ENCODE data around the gene MGA.

The MGA gene

DNA sequence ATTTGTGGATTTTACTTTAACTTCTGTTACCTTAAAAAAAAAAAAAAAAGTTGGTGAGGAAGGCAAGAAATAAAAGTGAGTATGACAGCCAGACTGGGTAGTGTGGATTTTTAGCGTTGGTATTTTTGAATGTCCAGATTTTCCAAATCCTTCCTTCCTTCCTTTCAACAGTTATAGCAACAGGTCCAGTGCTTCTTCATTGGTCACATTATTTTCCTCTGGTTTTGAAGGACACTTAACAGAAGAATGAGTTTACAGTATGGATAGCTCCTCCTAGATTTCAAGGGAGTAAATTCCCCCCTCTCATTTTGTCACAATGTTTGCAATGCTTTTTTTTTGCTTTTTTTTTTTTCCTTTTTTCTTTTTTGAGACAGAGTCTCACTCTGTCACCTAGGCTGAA is 120.5 kb downstream of the MGA start:
- no peak for DNase-seq (ENCODE audit: low read depth in 2 of 3, low spot score in 1 of 3)

DNA sequence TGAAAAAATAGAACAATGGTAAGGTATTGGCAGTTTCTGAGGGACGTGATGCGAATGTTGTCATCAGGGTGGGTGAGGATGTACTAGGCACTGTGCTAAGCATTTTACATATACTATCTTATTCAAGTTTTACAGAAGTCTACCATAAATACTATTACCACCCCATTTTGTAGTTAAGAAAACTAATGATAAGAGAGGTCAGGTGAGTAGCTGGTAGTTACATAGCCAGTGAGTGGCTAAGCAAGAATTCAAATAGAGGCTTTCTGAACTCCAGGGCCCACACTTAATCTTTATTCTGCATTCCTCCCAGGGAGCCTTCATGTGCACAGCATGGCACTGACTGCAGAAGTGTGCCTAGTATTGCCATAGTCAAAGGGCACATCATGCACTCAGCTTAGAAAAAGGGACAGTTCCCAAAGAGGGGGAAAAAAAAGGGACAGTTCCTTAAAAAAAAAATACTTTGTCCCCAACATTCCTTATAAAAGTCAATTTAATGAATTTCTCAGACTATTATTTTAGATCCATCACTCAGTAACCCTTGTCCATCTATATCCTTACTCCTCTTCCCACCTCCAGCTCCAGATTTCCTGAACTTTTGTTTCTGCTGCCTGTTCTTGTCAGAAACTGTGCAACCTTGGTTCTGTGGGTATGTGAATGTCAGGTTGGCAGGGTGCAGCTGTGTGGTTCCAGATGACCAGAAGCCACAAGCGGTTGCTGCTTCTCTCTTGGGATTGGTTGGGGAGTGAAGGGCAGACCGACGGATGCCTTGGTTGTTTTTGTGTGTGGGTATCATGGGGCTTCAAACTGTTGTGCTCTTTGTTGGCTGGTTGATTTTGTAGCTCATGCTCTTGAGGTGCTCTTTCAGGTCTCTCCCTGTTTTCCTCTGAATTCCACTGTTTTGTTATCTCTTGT is 122.4 kb downstream of the MGA start:
- DNase-seq (ENCODE audit: low read depth in 2 of 3, low spot score in 1 of 3) = no peak

- no peak for DNase-seq (ENCODE audit: low read depth in 2 of 3, low spot score in 1 of 3)
These were observed 123.1 kb downstream of the MGA start for GRCh38 chr15:41783296-41783695.

DNA sequence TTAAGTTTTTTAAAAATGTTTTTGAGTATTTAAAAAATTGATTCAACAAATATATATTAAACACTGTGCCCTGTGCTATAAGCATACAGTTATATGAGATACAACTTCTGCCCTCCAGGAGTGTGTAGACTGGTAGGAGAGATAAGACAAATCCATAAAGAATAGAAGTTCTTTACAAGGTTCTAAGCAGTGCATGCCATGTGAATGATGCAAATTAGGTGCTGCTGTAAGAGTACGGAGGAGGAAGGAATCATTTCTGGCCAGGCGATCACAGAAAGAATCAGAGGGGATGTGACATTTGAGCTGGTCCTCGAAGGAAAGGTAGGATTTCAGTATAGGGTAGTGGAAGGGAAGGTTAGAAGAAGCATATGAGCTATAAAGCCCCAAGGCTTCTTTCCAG is 128.1 kb downstream of the MGA start:
- DNase-seq (ENCODE audit: low read depth in 2 of 3, low spot score in 1 of 3) = no peak

DNA sequence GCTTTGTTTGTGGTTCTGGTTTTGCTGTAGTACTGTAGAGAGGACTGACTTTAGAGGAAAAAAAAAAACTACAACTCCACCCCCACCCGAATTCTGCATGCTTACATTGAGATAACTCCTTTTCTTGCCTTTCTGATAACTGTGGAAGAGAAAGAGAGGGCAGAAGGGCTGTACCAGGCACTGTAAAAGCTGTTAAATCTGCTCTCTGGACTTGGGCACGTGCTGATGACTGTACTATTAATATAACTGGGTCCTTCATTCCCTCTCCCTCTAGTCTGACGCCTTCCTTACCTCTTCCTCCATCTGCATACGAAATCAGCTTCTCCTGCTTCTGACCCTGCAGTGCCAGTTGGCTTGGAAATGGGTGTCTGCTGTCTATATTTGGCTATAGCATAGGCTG is 129.0 kb downstream of the MGA start:
- no peak for DNase-seq (ENCODE audit: low read depth in 2 of 3, low spot score in 1 of 3)

DNA sequence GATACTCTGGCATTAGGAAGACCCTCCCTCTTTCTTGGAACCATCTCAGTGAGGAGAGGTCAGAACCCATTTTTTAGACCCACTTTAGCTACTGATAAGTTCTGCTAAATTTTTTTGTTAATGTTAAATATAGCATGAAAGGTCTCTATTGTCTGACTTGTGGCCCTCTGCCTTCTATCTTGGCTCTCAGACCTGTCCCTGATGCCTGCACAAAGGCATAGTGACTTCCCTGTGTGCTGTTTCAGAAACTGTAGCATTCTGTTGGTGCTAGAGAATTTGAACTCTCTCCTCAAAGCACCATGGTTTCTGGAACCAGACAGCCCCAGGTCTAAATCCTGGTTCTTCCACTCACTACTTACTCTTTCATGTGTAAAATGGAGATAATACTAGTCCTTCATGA is 129.5 kb downstream of the MGA start:
- DNase-seq (ENCODE audit: low read depth in 2 of 3, low spot score in 1 of 3) = no peak

DNA sequence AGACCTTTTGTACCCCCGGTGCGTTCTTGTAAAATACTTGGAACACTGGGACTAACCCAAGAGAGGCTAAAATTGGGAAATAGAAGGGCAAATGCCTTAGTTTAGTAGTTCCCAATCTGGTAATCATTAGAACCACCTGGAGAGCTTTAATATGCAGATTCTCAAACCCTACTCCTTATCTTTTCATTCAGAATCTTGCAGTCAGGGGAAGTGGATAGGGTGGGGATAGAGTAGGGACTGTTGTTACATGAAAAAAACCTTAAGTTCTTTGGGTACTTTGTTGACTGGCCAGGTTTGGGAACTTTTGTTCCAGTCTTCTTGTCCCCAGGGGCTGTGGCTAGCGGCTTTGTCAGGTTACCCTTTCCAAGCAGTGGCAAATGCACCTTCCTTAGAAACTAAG is 130.0 kb downstream of the MGA start:
- no peak for DNase-seq (ENCODE audit: low read depth in 2 of 3, low spot score in 1 of 3)

DNA sequence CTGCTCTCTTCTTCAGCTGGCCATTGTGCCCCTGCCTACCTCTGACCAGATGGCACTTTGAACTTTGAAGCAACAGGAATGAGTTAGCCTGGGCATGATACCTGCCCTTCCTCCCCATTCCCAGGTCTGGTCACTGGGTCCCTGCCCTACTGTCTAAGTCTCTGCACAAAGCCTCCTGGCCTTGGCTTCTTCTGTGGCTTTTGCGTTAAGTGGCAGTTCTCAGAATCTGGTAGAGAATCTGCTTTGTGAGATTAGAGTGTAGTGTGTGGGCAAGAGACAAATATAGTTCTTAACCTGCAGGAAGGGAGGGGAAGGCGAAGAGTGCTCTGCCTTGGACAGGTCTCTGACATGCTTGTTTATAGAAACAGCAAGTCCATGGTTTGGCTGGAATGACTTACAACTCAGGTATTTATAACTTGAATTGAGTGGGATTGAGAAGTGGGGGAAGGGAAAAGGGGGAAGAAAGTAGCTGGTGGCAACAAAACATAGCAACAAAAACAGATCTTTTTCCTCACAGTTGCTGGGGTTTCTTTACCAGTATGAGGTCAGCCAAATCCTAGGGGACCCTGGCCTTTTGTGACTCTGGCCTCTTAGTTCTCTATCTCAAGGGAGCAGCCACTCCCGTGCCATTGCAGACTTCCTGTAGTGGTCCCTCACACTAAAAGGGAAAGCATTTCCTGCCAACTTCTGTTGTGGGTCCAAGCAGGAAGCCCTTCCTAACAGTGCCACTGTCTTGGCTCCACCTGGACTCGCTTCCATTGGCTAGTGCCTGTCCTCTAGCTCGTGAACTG is 130.7 kb downstream of the MGA start:
- DNase-seq (ENCODE audit: low read depth in 2 of 3, low spot score in 1 of 3) = no peak

- no peak for DNase-seq (ENCODE audit: low read depth in 2 of 3, low spot score in 1 of 3)
These were observed 131.3 kb downstream of the MGA start for GRCh38 chr15:41791547-41791937.

DNA sequence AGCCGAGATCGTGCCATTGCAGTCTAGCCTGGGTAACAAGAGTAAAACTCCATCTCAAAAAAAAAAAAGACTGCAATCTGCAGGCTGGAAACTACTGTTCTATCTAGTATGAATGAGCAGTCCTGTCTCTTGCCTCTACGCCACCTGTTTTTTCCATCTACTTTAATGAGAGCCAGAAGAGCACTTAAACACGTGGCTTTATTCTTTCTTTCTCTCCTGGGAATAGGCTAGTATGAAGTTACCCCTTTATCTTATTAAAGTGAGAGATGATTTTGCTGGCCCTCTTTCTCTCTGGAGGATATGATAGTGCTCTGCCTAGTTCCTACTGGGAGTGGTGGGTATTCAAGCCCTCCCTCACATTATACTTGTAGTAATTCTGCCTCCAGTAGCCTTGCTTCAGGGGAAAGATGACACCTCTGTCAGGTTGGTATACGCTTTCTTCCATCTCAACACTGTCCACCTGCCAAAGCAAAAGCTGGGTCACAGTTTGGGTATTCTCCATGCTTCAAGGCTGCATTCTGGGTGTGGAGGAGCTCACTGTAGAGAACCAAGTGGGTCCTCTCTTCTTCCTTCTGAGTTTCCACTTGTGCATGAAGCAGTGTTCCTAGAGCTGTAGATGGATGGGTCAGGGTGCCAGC is 131.9 kb downstream of the MGA start:
- DNase-seq (ENCODE audit: low read depth in 2 of 3, low spot score in 1 of 3) = no peak

GRCh38 chr15:41794081-41794480 is 133.9 kb downstream of the MGA start:
- DNase-seq (ENCODE audit: low read depth in 2 of 3, low spot score in 1 of 3) = no peak

DNA sequence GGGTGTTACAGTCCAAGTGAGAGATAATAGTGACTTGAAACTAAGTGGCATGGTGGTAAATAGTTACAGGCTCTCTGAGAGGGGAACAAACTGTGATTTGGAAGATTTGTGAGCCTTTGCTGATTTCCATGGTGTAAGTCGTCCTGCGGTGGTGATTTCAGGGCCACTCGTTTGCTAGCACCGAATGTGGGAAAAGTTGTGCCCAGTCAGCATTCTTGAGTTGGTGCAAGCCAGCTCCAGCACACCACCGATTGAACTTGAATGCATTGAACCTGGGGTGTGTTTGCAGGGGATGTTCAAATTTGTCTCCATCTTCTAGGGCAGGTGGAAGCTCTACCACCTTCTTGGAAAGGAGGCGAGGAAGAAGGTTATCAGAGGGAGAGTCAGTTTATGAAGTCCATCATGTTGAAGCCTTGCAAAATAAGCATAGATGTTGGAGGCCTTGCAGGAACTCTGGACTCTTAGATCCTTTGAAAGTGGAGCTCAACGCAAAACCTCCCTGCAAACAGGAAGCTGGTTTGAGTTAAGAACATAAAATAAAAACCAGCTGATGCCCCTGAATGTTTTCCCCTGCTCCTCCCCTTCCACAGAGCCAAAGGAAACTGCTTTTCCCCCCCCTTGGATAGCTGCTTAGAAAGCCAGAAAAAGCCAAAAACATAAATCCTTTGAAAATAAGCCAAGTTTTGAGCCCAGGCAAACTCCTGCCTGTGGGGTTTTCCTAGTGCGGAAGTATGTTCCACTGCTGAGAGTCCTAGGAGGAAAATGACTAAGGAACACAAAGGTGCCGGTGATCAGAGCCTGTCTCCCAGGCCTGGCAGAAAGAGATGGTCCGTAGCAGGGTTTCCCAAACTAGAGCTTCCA is 136.0 kb downstream of the MGA start:
- DNase-seq (ENCODE audit: low read depth in 2 of 3, low spot score in 1 of 3) = no peak

GRCh38 chr15:41797201-41797944 is 137.2 kb downstream of the MGA start:
- DNase-seq (ENCODE audit: low read depth in 2 of 3, low spot score in 1 of 3) = no peak

GRCh38 chr15:41798607-41799487 is 138.6 kb downstream of the MGA start:
- no peak for DNase-seq (ENCODE audit: low read depth in 2 of 3, low spot score in 1 of 3)

GRCh38 chr15:41799488-41799805 is 139.2 kb downstream of the MGA start:
- DNase-seq (ENCODE audit: low read depth in 2 of 3, low spot score in 1 of 3) = no peak

GRCh38 chr15:41801185-41801584 is 141.0 kb downstream of the MGA start:
- DNase-seq (ENCODE audit: low read depth in 2 of 3, low spot score in 1 of 3) = no peak

DNA sequence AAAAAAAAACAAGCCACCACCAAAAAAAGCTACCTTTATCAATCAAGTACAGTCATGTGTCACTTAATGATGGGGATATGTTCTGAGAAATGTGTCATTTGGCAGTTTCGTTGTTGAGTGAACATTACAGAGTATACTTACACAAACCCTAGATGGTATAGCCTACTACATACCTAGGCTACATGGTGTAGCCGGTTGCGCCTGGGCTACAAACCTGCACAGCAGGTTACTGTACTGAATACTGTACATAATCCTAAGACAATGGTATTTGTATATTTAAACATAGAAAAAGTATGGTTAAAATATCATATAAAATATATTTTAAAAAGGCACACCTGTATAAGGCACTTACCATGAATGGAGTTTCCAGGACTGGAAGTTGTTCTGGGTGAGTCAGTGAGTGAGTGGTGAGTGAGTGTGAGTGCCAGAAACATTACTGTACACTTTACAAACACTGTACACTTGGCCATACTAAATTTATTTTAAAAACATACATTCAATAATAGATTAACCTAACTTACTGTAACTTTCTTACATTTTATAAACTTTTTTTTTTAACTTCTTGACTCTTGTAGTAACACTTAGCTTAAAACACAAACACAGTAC is 141.7 kb downstream of the MGA start:
- DNase-seq (ENCODE audit: low read depth in 2 of 3, low spot score in 1 of 3) = no peak

DNA sequence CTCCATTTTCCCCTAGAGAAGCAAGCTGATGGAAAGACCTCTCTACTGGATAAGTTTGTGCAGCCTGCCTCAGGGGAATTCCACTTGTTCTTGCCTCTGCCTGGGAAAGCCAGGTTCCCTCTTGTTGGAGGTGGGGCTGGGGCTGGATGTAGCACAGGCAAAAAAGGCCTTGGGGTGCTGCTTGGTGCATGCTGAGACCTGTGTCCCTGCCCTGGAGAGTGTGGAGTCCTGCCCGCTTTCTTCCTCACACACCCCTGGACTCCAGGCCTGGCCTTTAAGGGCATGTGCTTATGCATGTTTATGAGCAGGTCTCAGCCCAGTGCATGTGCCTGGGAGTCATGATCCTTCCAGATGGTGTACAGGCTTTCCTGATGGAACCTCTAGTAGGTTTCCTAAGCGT is 144.2 kb downstream of the MGA start:
- DNase-seq (ENCODE audit: low read depth in 2 of 3, low spot score in 1 of 3) = no peak
